Measurements from ENCODE around the gene NCOR2. TPM values are rescaled to one million over a fixed set of nuclear protein-coding genes. Genes with fewer than 3 reads are reported as not detected.

Gene NCOR2
- total RNA-seq, 2 donors from 2014 or later = 185 to 207 TPM

- Mint-ChIP-seq H3K4me3 (no peak overlapping the region), H3K9me3 (no peaks in the 10 kb centered on the region), H3K27me3 (ENCODE audit: insufficient read depth) (no peaks in the 10 kb centered on the region), H3K36me3 (ENCODE audit: low read depth) (peaks cover 2% of the 10 kb centered on the region), H3K27ac (no peak overlapping the region), H3K4me1 (peaks cover 23% of the 10 kb centered on the region)
- Histone ChIP-seq H3K27me3 (ENCODE audit: control insufficient read depth, insufficient read depth, low read length, poor library complexity, severe bottlenecking) (no peaks in the 10 kb centered on the region), H3K9ac (ENCODE audit: extremely low read depth, low read length, poor library complexity, severe bottlenecking) (no peak overlapping the region), H3K27ac (ENCODE audit: low read depth, low read length) (no peak overlapping the region), H3K36me3 (ENCODE audit: control insufficient read depth, insufficient read depth, low read length) (no peaks in the 10 kb centered on the region), H3K4me1 (ENCODE audit: control insufficient read depth, insufficient read depth, low read length) (peaks cover 3% of the 10 kb centered on the region), H3K4me3 (ENCODE audit: low read length) (no peak overlapping the region), H3K9me3 (ENCODE audit: control insufficient read depth, low read length) (no peaks in the 10 kb centered on the region)
- TF ChIP-seq CTCF (conservative IDR thresholded peaks at IDR 0.05) = no peak
- WGBS, 2 experiments (ENCODE audit: insufficient coverage in 1 of 2, insufficient read length in 1 of 2) = 89 to 91% methylated on average over 4 of the region's 4 CpGs
- DNase-seq = peak; percentile 52
Measured at GRCh38 chr12:124562796-124563181, 4.6 kb downstream of the NCOR2 start.

DNA sequence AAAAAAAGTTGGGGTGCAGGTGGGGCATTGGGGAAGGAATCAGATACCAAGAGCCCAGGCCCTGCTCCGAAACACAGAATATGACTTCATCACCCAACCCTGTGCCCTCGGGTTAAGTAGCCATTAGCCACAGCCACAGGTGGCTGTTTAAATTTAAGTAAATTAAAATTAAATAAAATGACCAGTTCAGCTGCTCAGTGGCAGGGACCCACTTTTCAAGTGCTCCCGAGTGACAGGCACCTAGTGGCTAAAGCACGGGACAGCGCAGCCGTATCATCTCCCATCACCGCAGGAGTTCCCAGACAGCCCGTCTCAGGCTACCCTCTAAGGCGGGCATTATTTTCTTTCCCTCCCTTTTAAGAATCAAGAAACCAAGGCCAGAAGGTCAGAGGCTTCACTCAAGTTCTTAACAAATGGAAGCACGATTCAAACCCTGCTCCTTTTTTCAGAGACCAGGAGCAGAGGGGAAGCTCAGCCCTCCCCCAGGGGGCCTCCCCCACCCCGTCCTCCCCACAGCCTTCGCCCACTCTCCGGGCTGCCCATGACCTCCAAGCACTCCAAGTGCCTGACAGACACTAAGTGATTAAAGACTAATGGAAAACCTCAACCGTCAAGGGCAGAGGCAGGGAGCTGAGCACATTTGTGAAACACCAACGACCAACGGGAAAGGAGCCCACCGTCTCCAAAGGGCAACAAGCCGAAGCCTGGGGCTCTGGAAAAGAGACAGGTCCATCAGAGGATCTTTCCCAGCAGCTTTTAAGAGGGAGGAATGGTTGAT lies 5.2 kb downstream of the NCOR2 start:
- WGBS, 2 experiments (ENCODE audit: insufficient coverage in 1 of 2, insufficient read length in 1 of 2) = 82 to 83% methylated on average over 14 to 18 of the region's 18 CpGs
- no peak overlapping the region for H3K4me3 ChIP-seq (ENCODE audit: low read length)
- H3K36me3 Mint-ChIP-seq (ENCODE audit: low read depth) = peaks cover 2% of the 10 kb centered on the region
- no peaks in the 10 kb centered on the region for H3K27me3 ChIP-seq (ENCODE audit: control insufficient read depth, insufficient read depth, low read length, poor library complexity, severe bottlenecking)
- no peak overlapping the region for H3K9ac ChIP-seq (ENCODE audit: extremely low read depth, low read length, poor library complexity, severe bottlenecking)
- TF ChIP-seq CTCF (conservative IDR thresholded peaks at IDR 0.05) = no peak
- no peaks in the 10 kb centered on the region for H3K27me3 Mint-ChIP-seq (ENCODE audit: insufficient read depth)
- no peak overlapping the region for H3K4me3 Mint-ChIP-seq
- peaks cover 3% of the 10 kb centered on the region for H3K4me1 ChIP-seq (ENCODE audit: control insufficient read depth, insufficient read depth, low read length)
- no peaks in the 10 kb centered on the region for H3K9me3 Mint-ChIP-seq
- no peaks in the 10 kb centered on the region for H3K36me3 ChIP-seq (ENCODE audit: control insufficient read depth, insufficient read depth, low read length)
- DNase-seq = peak; percentile 51
- no peak overlapping the region for H3K27ac ChIP-seq (ENCODE audit: low read depth, low read length)
- no peak overlapping the region for H3K27ac Mint-ChIP-seq
- H3K9me3 ChIP-seq (ENCODE audit: control insufficient read depth, low read length) = no peaks in the 10 kb centered on the region
- peaks cover 27% of the 10 kb centered on the region for H3K4me1 Mint-ChIP-seq

- H3K9ac ChIP-seq (ENCODE audit: extremely low read depth, low read length, poor library complexity, severe bottlenecking) = no peak overlapping the region
- Mint-ChIP-seq H3K27me3 (ENCODE audit: insufficient read depth) (no peaks in the 10 kb centered on the region), H3K36me3 (ENCODE audit: low read depth) (peaks cover 2% of the 10 kb centered on the region), H3K27ac (peak overlapping the region; percentile 3), H3K4me1 (peaks cover 31% of the 10 kb centered on the region), H3K4me3 (no peak overlapping the region), H3K9me3 (no peaks in the 10 kb centered on the region)
- no peak overlapping the region for H3K27ac ChIP-seq (ENCODE audit: low read depth, low read length)
- H3K9me3 ChIP-seq (ENCODE audit: control insufficient read depth, low read length) = no peaks in the 10 kb centered on the region
- peaks cover 3% of the 10 kb centered on the region for H3K4me1 ChIP-seq (ENCODE audit: control insufficient read depth, insufficient read depth, low read length)
- no peak for TF ChIP-seq CTCF (conservative IDR thresholded peaks at IDR 0.05)
- 74 to 78% methylated on average over 9 to 10 of the region's 10 CpGs for WGBS, 2 experiments (ENCODE audit: insufficient coverage in 1 of 2, insufficient read length in 1 of 2)
- H3K27me3 ChIP-seq (ENCODE audit: control insufficient read depth, insufficient read depth, low read length, poor library complexity, severe bottlenecking) = no peaks in the 10 kb centered on the region
- H3K36me3 ChIP-seq (ENCODE audit: control insufficient read depth, insufficient read depth, low read length) = no peaks in the 10 kb centered on the region
- DNase-seq = no peak
- H3K4me3 ChIP-seq (ENCODE audit: low read length) = no peak overlapping the region
Measured at GRCh38 chr12:124561231-124561630, 6.2 kb downstream of the NCOR2 start.
